HG03342 (cell line): ENCODE results near the gene RASSF9.

Experiments used
- ATAC-seq: cut with Tn5 transposase; IDR thresholded peaks from one replicate; pipeline ENCODE4 v1.9.1; 2021; ENCODE audit warnings: mild to moderate bottlenecking, moderate library complexity; ENCODE audit not compliant: unreplicated experiment

Gene RASSF9

GRCh38 chr12:85836197-85837090 lies at the start of gene RASSF9:
Gene RASSF9 (minus strand): TSS chr12:85836409. CDS start chr12:85836201, 208 bp downstream.
- no peak for ATAC-seq

DNA sequence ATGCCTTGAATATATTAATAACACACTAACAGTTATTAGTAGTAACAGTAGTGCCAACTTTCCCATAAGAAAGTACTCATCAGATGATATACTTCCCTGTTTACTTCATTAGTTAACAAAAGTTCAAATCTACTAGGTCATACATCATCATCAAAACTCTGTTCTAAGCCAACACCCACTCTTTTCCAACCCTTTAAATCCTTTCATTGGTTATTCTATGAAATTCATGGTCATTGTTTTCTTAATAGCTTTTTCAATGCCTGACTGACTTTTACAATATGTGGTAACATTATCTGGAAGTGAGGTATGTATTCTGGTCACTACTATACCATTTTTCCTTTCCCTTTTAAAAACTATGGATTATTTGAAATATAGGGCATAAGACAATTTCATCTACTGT lies 47.6 kb upstream of the RASSF9 start:
- no peak for ATAC-seq

- no peak for ATAC-seq
These were observed 41.2 kb upstream of the RASSF9 start for GRCh38 chr12:85877459-85877858.

DNA sequence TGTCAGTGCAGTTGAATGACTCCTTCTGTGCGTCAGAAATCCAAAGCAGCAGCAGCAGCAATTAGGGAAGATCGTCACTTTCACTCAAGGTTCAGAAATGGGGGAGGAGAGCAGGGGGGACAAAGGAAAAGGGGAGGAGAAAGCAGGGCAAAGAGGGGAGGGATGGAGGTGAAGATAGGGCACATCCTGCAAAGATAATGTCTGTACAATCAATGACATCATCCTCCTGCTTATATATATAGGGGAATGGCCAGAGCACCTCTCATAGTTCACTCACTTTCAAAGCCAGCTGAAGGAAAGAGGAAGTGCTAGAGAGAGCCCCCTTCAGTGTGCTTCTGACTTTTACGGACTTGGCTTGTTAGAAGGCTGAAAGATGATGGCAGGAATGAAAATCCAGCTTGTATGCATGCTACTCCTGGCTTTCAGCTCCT lies 37.8 kb upstream of the RASSF9 start, which contains the start of gene NTS:
TSS of gene NTS (plus strand) at position 265 of the 431 bp plus-strand sequence. CDS start at position 374, 109 bp downstream.
- peak; percentile 87 for ATAC-seq

DNA sequence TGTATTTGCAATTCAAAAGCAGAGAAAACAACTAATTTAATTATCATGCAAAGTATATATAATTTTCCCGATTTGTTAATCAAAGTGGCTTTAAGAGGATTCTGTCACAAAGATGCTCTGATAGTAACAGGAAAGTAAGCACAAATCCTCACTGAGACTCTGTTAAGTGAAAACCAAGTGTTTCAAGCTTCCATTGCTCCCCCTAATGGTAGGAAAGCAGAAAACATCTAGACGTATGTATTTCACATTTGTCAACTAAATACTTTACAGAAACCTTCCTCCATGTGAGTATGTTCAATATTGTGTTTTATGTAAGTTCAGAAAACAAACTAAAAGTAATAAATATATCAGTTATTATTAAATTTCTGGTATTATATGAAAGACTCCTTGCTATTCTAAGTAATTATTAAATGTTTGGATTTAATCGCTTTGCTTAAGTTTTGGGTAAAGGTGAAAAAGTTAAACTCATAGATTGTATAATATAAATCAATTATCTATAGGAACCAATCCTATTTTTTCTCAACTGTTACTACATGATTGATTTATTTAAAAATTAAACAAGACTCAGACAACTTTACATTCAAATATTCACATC lies 36.4 kb upstream of the RASSF9 start:
- peak; percentile 83 for ATAC-seq

- peak; percentile 98 for ATAC-seq
These were observed 31.0 kb upstream of the RASSF9 start for GRCh38 chr12:85866986-85867776.

DNA sequence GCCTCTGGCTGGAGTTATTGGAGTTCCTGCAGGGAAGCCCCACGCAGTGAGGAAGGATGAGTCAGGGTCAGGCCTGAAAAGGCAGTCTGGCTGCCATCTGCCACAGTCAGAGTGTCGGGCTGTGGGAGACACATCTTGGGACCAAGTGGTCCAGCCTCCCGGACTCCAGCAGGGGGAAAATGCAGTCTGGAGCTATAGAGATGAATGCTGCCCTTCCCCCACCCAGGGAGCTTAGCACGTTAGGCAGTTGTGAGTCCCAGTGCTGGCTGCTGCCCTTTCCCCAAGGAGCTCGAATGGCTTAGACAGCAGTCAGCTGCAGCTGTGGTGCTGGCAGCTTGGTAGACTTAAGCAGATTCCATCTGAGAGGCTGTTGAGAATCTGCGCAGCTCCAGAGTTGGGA lies 29.7 kb upstream of the RASSF9 start:
- no peak for ATAC-seq

GRCh38 chr12:85856966-85857365 lies 20.8 kb upstream of the RASSF9 start:
- no peak for ATAC-seq

DNA sequence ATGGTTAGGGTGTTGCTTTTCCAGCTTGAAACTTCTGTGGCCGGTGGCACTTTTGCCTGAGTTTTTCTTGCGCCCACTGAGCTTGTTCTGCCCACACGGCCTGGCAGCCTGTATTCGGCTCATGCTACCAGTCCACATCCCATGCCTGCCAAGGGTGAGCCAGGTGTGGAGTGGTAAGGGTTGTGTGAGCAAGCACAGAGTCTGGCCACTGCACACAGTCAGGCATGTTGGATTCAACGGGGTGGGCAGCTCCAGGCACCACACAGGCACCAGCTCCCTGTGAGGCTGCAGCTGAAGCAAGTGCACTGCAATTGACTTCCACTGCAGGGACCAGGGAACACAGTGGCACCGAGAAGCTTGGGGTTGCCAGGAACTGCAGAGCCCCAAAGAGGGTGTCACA lies 19.1 kb upstream of the RASSF9 start:
- ATAC-seq, result no peak

DNA sequence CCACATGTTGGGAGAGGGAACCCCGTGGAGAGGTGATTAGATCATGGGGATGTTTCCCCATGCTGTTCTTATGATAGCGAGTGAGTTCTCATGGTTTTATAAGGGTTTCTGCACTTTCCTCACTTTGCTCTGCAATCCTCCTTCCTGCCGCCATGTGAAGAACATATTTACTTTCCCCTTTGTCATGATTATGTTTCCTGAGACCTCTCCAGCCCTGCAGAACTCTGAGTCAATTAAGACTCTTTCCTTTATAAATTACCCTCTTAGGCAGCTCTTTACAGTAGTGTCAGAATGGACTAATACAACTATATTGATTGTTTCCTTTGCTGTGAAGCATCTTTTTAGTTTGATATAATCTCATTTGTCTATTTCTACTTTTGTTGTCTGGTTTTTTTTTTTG lies 13.1 kb upstream of the RASSF9 start:
- ATAC-seq, result no peak

DNA sequence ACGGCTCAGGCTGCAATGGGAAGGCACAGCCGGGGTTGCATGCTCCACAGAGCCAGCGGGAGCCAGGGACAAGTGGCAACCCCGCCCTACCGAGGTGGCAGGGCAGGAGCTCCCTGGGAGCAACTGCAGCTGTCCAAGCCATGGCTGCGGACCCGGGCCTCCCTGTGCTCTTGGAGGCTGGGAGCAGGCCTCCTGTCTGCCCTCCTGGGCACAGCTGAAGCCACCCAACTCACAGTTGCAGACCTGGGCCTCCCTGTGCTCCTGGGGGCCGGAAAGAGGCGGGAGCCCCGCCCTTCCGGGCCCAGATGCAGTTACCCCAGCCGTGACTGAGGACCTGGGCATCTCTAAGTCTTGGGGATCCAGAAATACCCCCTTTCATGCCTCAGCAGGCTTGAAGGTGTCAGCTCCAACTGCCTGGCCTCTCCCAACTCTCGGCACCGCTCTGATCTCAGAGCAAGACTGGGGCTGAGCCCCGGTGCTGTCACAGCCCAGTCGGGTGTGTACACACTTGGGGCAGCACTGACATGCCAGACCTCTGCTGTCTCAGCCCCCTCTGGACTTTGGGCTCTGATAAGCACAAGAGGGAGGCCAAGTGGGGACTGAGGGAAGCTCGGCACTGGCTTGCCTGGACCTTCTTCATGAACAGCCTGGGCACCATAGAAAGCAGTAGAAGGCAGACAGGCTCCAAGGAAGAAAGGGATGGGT lies 7.5 kb upstream of the RASSF9 start:
- no peak for ATAC-seq

- no peak for ATAC-seq
These were observed 598 bp downstream of the RASSF9 start for GRCh38 chr12:85835426-85836196.

DNA sequence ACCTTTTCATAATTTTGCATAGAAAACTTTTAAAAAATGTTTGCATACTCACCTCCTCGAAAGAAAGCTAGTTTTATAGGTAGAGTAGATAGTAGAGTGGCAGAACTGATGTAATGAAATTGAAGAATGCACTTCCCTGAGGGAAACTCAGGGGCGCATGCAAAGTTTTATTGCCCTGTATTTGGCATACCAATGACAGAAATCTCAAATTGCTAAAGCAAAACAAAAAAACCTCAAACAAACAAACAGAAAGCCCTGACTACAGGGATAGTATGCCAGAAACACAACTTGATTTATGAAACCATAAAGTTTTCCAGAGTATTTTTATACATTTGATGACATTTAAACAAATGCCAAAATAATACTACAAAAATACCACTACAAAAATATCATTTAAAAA lies 1.8 kb downstream of the RASSF9 start:
- ATAC-seq, result no peak

GRCh38 chr12:85833579-85833978 lies 2.6 kb downstream of the RASSF9 start:
- no peak for ATAC-seq

GRCh38 chr12:85831327-85831990 lies 4.8 kb downstream of the RASSF9 start:
- ATAC-seq, result no peak

DNA sequence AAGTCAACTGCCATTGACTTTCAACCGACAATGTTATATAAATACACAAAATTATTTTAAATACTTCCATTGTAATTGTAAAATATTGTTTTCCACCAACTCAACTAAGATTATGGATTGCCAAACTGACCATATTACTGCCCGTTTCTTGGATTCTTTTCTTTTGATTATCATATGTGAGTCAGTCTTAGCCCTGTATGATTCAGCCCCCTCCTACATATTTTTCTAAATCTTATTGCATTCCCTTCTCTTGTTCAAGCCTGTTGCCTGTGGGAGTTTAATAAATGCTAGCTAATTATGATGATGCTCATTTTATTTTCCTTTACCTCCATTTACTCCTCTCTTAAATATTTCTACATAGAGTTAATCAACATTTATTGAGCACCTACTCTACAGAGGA lies 6.8 kb downstream of the RASSF9 start:
- ATAC-seq, result no peak

DNA sequence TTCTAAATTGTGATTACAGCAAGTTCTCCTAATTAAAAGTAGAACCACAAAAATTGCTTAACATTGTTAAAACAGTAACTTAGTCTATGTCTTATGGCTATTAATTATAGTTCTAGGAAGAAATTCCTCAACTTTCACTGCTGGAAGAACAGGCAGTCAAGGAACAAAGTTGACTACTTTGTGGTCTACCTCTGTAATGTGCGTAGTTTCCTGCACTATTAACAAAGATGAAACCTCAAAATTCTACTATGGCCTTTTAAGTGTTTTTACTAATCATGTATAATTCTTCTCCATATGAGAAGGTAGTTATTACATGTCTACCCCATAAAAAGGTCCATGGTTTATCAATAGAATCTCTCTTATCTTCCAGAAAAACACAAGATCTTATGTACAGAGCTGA lies 7.6 kb downstream of the RASSF9 start:
- ATAC-seq, result no peak

GRCh38 chr12:85825746-85826145 lies 10.5 kb downstream of the RASSF9 start:
- ATAC-seq, result no peak

GRCh38 chr12:85823436-85824180 lies 12.6 kb downstream of the RASSF9 start:
- ATAC-seq, result no peak
